Measurements from ENCODE around the gene BANP.

- TF ChIP-seq POLR2AphosphoS5 (IDR thresholded peaks at IDR 0.05; ENCODE audit: low read depth, low read length) = no peak
- no peak for TF ChIP-seq CTCF (IDR thresholded peaks at IDR 0.05)
- no peak for TF ChIP-seq REST (IDR thresholded peaks at IDR 0.05; ENCODE audit: insufficient read depth in 1 of 2, low read depth in 2 of 2, low read length in 1 of 2)
- no peak for TF ChIP-seq TCF7L2 (IDR thresholded peaks at IDR 0.05; ENCODE audit: low read depth, low read length)
- no peak for TF ChIP-seq SIN3A (IDR thresholded peaks at IDR 0.05; ENCODE audit: borderline replicate concordance, insufficient read depth, low read depth, low read length)
Observed at GRCh38 chr16:87971933-87972332, 20.7 kb downstream of the BANP start.
